Breast epithelium (tissue), 3 donors: ENCODE data around the gene VEPH1.

Experiments used
- POLR2A ChIP-seq: fragments of 450-650 bp; IDR thresholded peaks from one replicate; pipeline ENCODE4 v1.6.1; 2016; ENCODE audit warnings: antibody characterized with exemption, mild to moderate bottlenecking, moderate library complexity
- POLR2AphosphoS5 ChIP-seq, 3 donors: sonication (generic); formaldehyde crosslinking; IDR thresholded peaks; one replicate each; pipeline ENCODE4 v1.6.1; 2017; ENCODE audit warnings: antibody characterized with exemption in 3 of 3
- TF ChIP-seq, protein P1 (sequence below), 3 donors: fragments of 450-650 bp; IDR thresholded peaks; one replicate each; pipeline ENCODE4 v1.5.1; 2016 to 2017; ENCODE audit warnings: antibody characterized with exemption in 3 of 3, mild to moderate bottlenecking in 3 of 3, moderate library complexity in 3 of 3

DNA sequence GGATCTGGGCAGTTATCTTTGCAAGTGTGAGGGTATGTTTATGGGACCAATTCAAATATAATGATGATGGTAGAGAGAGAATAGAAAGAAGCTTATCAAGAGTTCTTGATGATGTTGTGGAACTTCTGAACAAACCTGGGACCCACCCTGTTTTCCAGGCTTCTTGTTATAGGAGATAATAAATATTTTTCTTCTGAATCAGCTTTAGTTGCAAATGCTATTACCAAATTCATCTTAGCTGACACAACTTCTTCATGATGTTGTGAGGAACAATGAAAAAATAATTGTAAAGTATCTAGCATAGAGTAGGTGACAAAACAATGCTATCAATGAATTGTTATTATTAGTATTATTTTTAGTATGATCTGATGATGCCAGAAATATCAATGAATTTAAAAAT, 110.1 kb downstream of the VEPH1 start:
- TF ChIP-seq, protein P1, sequence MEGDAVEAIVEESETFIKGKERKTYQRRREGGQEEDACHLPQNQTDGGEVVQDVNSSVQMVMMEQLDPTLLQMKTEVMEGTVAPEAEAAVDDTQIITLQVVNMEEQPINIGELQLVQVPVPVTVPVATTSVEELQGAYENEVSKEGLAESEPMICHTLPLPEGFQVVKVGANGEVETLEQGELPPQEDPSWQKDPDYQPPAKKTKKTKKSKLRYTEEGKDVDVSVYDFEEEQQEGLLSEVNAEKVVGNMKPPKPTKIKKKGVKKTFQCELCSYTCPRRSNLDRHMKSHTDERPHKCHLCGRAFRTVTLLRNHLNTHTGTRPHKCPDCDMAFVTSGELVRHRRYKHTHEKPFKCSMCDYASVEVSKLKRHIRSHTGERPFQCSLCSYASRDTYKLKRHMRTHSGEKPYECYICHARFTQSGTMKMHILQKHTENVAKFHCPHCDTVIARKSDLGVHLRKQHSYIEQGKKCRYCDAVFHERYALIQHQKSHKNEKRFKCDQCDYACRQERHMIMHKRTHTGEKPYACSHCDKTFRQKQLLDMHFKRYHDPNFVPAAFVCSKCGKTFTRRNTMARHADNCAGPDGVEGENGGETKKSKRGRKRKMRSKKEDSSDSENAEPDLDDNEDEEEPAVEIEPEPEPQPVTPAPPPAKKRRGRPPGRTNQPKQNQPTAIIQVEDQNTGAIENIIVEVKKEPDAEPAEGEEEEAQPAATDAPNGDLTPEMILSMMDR (IDR thresholded peaks at IDR 0.05), result no peak
- TF ChIP-seq POLR2A, result no peak
- TF ChIP-seq POLR2AphosphoS5 (IDR thresholded peaks at IDR 0.05), result no peak
